HepG2 (cell line): ENCODE measurements around the gene STX5. TPM values are rescaled to one million over a fixed set of nuclear protein-coding genes. Genes with fewer than 3 reads are reported as not detected.

ENCODE experiments used
- IRF2 ChIP-seq: IDR thresholded peaks from 2 replicates; pipeline ENCODE4 v1.6.1; 2018; ENCODE audit warnings: missing genetic modification reagents, missing compliant biosample characterization
- ISX ChIP-seq: sonication (generic); formaldehyde crosslinking; conservative IDR thresholded peaks from 2 replicates; pipeline ENCODE4 v1.5.0; 2020; ENCODE audit warnings: missing genetic modification reagents
- JUND ChIP-seq: sonication (generic); formaldehyde crosslinking; IDR thresholded peaks from 2 replicates; pipeline ENCODE4 v1.8.0; 2022; ENCODE audit warnings: mild to moderate bottlenecking, missing genetic modification reagents
- MEIS2 ChIP-seq: sonication (generic); formaldehyde crosslinking; IDR thresholded peaks from 2 replicates; pipeline ENCODE4 v1.9.0; 2021; ENCODE audit warnings: mild to moderate bottlenecking, missing genetic modification reagents
- NFE2L1 ChIP-seq: sonication (generic); formaldehyde crosslinking; IDR thresholded peaks from 2 replicates; pipeline ENCODE4 v1.4.0; 2020; ENCODE audit warnings: missing genetic modification reagents, mild to moderate bottlenecking, borderline replicate concordance
- NFYB ChIP-seq: sonication (generic); formaldehyde crosslinking; IDR thresholded peaks from 2 replicates; pipeline ENCODE4 v1.4.0; 2020; ENCODE audit warnings: missing genetic modification reagents
- STAT5B ChIP-seq: sonication (generic); formaldehyde crosslinking; IDR thresholded peaks from 2 replicates; pipeline ENCODE4 v1.4.0; 2020; ENCODE audit warnings: missing genetic modification reagents
- SYNCRIP ChIP-seq: fragments of 200-400 bp; formaldehyde crosslinking; IDR thresholded peaks from 2 replicates; pipeline ENCODE4 v1.6.1; 2018; ENCODE audit warnings: mild to moderate bottlenecking, low read depth, low read length; ENCODE audit not compliant: insufficient read depth
- TEAD2 ChIP-seq: sonication (generic); formaldehyde crosslinking; IDR thresholded peaks from 2 replicates; pipeline ENCODE4 v1.9.0; 2021; ENCODE audit warnings: missing genetic modification reagents
- THAP11 ChIP-seq: IDR thresholded peaks from 2 replicates; pipeline ENCODE4 v1.6.1; 2016; ENCODE audit warnings: missing biosample characterization, missing genetic modification reagents
- ZBTB8A ChIP-seq: sonication (generic); formaldehyde crosslinking; IDR thresholded peaks from 2 replicates; pipeline ENCODE4 v1.4.0; 2020; ENCODE audit warnings: mild to moderate bottlenecking, low read depth, missing genetic modification reagents, borderline replicate concordance
- ZC3H13 ChIP-seq: sonication (generic); formaldehyde crosslinking; IDR thresholded peaks from 2 replicates; pipeline ENCODE4 v1.8.1; 2023; ENCODE audit warnings: mild to moderate bottlenecking, missing genetic modification reagents, moderate library complexity
- ZNF253 ChIP-seq: sonication (generic); formaldehyde crosslinking; IDR thresholded peaks from 2 replicates; pipeline ENCODE4 v1.8.0; 2022; ENCODE audit warnings: mild to moderate bottlenecking, missing genetic modification reagents, borderline replicate concordance
- ZNF451 ChIP-seq: sonication (generic); formaldehyde crosslinking; IDR thresholded peaks from 2 replicates; pipeline ENCODE4 v1.5.0; 2020; ENCODE audit warnings: mild to moderate bottlenecking, missing genetic modification reagents
- ZNF552 ChIP-seq: sonication (generic); formaldehyde crosslinking; IDR thresholded peaks from 2 replicates; pipeline ENCODE4 v1.9.0; 2022; ENCODE audit warnings: missing genetic modification reagents, mild to moderate bottlenecking, borderline replicate concordance
- ZNF772 ChIP-seq: sonication (generic); formaldehyde crosslinking; IDR thresholded peaks from 2 replicates; pipeline ENCODE4 v1.5.0; 2020; ENCODE audit warnings: mild to moderate bottlenecking, missing genetic modification reagents
- polyA plus RNA-seq, 8 experiments: library from polyadenylated mRNA; depleted of rRNA in 3 of 8; stranded (reverse) in 7 of 8; unstranded in 1 of 8; fragments of >200 nt; fragmentation: Illumina TruSeq in 4 of 8; extraction: Trizol in 4 of 8; gene quantifications; 2 replicates each; pipeline versions ENCODE4 v1.2.1 to v1.2.3, GENCODE V29; 2011 to 2016; ENCODE audit warnings: low read depth in 4 of 8, missing spikeins in 1 of 8, mixed read lengths in 1 of 8; ENCODE audit not compliant: insufficient read depth in 1 of 8
- total RNA-seq, 5 experiments: library from RNA; depleted of rRNA; stranded (reverse); fragments of >200 nt; fragmentation: Illumina TruSeq; extraction: Trizol; gene quantifications; 2 replicates each; pipeline ENCODE4 v1.2.3, GENCODE V29; 2016; ENCODE audit warnings: low read depth in 1 of 5
- TF ChIP-seq, protein P1 (sequence below): sonication (generic); formaldehyde crosslinking; IDR thresholded peaks from 2 replicates; pipeline ENCODE4 v1.4.0; 2020; ENCODE audit warnings: missing genetic modification reagents, mild to moderate bottlenecking, borderline replicate concordance
- TF ChIP-seq, protein P2 (sequence below): sonication (generic); formaldehyde crosslinking; conservative IDR thresholded peaks from 2 replicates; pipeline ENCODE4 v1.5.0; 2020; ENCODE audit warnings: missing genetic modification reagents
- TF ChIP-seq, protein P3 (sequence below): sonication (generic); formaldehyde crosslinking; IDR thresholded peaks from 2 replicates; pipeline ENCODE4 v1.5.0; 2020; ENCODE audit warnings: missing genetic modification reagents
- TF ChIP-seq, protein P4 (sequence below): sonication (generic); formaldehyde crosslinking; IDR thresholded peaks from 2 replicates; pipeline ENCODE4 v1.5.0; 2020; ENCODE audit warnings: mild to moderate bottlenecking, missing genetic modification reagents
- TF ChIP-seq, protein P5 (sequence below): sonication (generic); formaldehyde crosslinking; IDR thresholded peaks from 2 replicates; pipeline ENCODE4 v1.8.0; 2022; ENCODE audit warnings: missing genetic modification reagents, mild to moderate bottlenecking, inconsistent platforms, borderline replicate concordance

STX5 gene
- total and polyA plus RNA-seq, 2 of the 13 experiments (the other 11 are each of a cell fraction or from before 2014, with no cell fraction given), result 26.9 to 30.0 TPM

DNA sequence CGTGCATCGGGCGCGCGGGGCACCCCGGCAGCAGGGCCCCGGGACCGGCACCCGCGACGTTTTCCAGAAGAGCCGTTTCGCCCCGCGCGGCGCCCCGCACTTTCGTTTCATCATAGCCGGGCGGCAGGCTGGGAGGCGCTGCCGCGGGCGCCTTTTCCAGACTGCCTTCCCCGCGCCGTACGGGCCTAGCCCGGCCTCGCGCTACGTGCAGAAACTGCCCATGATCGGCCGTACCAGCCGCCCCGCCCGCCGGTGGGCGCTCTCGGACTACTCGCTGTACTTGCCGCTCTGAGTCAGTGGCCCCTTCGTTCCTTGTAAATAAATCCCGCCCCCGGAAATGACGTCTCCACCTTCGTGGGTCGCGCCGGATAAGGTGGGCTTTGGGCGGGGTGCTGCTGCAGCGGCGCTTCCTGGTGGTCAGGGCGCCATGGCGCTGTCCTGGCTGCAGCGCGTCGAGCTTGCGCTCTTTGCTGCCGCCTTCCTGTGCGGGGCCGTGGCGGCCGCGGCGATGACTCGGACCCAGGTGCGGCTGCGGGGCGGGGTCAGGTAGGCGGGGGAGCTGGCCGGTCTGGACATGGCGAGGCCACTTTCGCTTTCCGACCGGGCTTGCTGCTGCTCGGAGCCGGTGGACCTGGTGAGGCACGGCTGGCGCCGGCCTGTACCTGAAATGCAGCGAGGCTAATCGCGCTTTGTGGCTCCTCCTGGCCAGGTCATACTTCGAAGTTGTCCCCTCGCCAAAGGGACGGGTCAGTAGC, 44.7 kb downstream of the STX5 start, which contains the start of gene TMEM179B (continued):
- TF ChIP-seq, protein P1, sequence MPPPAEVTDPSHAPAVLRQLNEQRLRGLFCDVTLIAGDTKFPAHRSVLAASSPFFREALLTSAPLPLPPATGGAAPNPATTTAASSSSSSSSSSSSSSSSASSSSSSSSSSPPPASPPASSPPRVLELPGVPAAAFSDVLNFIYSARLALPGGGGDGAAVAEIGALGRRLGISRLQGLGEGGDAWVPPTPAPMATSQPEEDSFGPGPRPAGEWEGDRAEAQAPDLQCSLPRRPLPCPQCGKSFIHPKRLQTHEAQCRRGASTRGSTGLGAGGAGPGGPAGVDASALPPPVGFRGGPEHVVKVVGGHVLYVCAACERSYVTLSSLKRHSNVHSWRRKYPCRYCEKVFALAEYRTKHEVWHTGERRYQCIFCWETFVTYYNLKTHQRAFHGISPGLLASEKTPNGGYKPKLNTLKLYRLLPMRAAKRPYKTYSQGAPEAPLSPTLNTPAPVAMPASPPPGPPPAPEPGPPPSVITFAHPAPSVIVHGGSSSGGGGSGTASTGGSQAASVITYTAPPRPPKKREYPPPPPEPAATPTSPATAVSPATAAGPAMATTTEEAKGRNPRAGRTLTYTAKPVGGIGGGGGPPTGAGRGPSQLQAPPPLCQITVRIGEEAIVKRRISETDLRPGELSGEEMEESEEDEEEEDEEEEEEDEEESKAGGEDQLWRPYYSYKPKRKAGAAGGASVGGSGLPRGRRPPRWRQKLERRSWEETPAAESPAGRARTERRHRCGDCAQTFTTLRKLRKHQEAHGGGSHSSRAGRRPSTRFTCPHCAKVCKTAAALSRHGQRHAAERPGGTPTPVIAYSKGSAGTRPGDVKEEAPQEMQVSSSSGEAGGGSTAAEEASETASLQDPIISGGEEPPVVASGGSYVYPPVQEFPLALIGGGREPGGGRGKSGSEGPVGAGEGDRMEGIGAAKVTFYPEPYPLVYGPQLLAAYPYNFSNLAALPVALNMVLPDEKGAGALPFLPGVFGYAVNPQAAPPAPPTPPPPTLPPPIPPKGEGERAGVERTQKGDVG (CRISPR knock-in tag), result no peak; the same call in 1 of the 2 replicates
- TF ChIP-seq ZNF772 (peak; percentile 79; the same call in 1 of the 2 replicates), STAT5B (0 out of 2 replicates have a peak, but pooled peaks have one; percentile 16), ZNF552 (0 out of 2 replicates have a peak, but pooled peaks have one; percentile 34), ZC3H13 (CRISPR knock-in tag) (peak; percentile 100), NFYB (CRISPR knock-in tag) (peak; percentile 43), ISX (CRISPR knock-in tag) (no peak), THAP11 (CRISPR knock-in tag) (peak; percentile 90), ZBTB8A (CRISPR knock-in tag) (peak; percentile 58; the same call in 1 of the 2 replicates), NFE2L1 (0 out of 2 replicates have a peak, but pooled peaks have one; percentile 51), JUND (CRISPR knock-in tag) (peak; percentile 78), TEAD2 (CRISPR knock-in tag) (no peak), SYNCRIP (no peak), IRF2 (peak; percentile 94), MEIS2 (CRISPR knock-in tag) (peak; percentile 64), ZNF253 (CRISPR knock-in tag) (no peak), ZNF451 (CRISPR knock-in tag) (no peak; the same call in 1 of the 2 replicates)
- TF ChIP-seq, protein P2, sequence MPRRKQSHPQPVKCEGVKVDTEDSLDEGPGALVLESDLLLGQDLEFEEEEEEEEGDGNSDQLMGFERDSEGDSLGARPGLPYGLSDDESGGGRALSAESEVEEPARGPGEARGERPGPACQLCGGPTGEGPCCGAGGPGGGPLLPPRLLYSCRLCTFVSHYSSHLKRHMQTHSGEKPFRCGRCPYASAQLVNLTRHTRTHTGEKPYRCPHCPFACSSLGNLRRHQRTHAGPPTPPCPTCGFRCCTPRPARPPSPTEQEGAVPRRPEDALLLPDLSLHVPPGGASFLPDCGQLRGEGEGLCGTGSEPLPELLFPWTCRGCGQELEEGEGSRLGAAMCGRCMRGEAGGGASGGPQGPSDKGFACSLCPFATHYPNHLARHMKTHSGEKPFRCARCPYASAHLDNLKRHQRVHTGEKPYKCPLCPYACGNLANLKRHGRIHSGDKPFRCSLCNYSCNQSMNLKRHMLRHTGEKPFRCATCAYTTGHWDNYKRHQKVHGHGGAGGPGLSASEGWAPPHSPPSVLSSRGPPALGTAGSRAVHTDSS (CRISPR knock-in tag), result 0 out of 2 replicates have a peak, but pooled peaks have one; percentile 14
- TF ChIP-seq, protein P3, sequence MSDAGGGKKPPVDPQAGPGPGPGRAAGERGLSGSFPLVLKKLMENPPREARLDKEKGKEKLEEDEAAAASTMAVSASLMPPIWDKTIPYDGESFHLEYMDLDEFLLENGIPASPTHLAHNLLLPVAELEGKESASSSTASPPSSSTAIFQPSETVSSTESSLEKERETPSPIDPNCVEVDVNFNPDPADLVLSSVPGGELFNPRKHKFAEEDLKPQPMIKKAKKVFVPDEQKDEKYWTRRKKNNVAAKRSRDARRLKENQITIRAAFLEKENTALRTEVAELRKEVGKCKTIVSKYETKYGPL (CRISPR knock-in tag), result no peak
- TF ChIP-seq, protein P4, sequence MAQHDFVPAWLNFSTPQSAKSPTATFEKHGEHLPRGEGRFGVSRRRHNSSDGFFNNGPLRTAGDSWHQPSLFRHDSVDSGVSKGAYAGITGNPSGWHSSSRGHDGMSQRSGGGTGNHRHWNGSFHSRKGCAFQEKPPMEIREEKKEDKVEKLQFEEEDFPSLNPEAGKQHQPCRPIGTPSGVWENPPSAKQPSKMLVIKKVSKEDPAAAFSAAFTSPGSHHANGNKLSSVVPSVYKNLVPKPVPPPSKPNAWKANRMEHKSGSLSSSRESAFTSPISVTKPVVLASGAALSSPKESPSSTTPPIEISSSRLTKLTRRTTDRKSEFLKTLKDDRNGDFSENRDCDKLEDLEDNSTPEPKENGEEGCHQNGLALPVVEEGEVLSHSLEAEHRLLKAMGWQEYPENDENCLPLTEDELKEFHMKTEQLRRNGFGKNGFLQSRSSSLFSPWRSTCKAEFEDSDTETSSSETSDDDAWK (CRISPR knock-in tag), result no peak
- TF ChIP-seq, protein P5, sequence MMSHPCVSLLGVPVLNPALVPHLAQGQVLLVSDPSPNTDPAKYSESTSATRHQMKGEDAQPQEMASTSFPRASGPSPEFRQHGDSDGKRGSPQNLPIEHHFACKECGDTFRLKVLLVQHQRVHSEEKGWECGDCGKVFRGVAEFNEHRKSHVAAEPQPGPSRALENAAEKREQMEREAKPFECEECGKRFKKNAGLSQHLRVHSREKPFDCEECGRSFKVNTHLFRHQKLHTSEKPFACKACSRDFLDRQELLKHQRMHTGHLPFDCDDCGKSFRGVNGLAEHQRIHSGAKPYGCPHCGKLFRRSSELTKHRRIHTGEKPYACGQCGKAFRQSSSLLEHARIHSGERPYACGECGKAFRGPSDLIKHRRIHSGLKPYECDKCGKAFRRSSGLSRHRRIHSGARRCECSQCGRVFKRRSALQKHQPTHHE, result peak; percentile 89; the same call in 1 of the 2 replicates
